Activated T-cell treated with anti-CD3 and anti-CD28 coated beads, Interleukin-2, amount 50 U/mL, for 1 hour (primary cell): Measurements from ENCODE around the gene SPATA46.
"Not testable (repeated sequence)": the region's sequence is repeated elsewhere in the genome, so short reads cannot be mapped to it uniquely, and the experiment has no call there.

Experiments
- DNase-seq: peaks from one replicate; pipeline ENCODE4 v3.0.0-alpha.2; 2020

Gene SPATA46

GRCh38 chr1:162376691-162377090 lies at the start of gene SPATA46:
Gene SPATA46 (minus strand): TSS chr1:162376854. CDS start chr1:162376790, 64 bp downstream.
- no peak for DNase-seq

GRCh38 chr1:162422662-162423375 lies 46.2 kb upstream of the SPATA46 start:
- no peak for DNase-seq

- no peak for DNase-seq
Observed at GRCh38 chr1:162421258-162422164, 44.9 kb upstream of the SPATA46 start.

- DNase-seq: no peak
Observed at GRCh38 chr1:162420120-162420519, 43.5 kb upstream of the SPATA46 start.

- not testable (repeated sequence) for DNase-seq
Observed at GRCh38 chr1:162419450-162419931, 42.8 kb upstream of the SPATA46 start.

- not testable (repeated sequence) for DNase-seq
Observed at GRCh38 chr1:162418584-162418983, 41.9 kb upstream of the SPATA46 start.

- DNase-seq: no peak
Observed at GRCh38 chr1:162417650-162418049, 41.0 kb upstream of the SPATA46 start.

- no peak for DNase-seq
Observed at GRCh38 chr1:162416909-162417308, 40.3 kb upstream of the SPATA46 start.

GRCh38 chr1:162416215-162416614 lies 39.6 kb upstream of the SPATA46 start:
- no peak for DNase-seq

- no peak for DNase-seq
Observed at GRCh38 chr1:162412002-162412401, 35.3 kb upstream of the SPATA46 start, which contains the start of gene SH2D1B. Gene SH2D1B (minus strand): TSS chr1:162412136. CDS start chr1:162412016, 120 bp downstream.

- no peak for DNase-seq
Observed at GRCh38 chr1:162407539-162407938, 30.9 kb upstream of the SPATA46 start.

GRCh38 chr1:162406811-162407210 lies 30.2 kb upstream of the SPATA46 start:
- no peak for DNase-seq

GRCh38 chr1:162405800-162406199 lies 29.1 kb upstream of the SPATA46 start:
- no peak for DNase-seq

- DNase-seq: no peak
Observed at GRCh38 chr1:162404550-162405160, 28.0 kb upstream of the SPATA46 start.

GRCh38 chr1:162400790-162401355 lies 24.2 kb upstream of the SPATA46 start:
- no peak for DNase-seq

GRCh38 chr1:162398999-162399580 lies 22.4 kb upstream of the SPATA46 start:
- no peak for DNase-seq

- DNase-seq: no peak
Observed at GRCh38 chr1:162397943-162398560, 21.4 kb upstream of the SPATA46 start.

- DNase-seq: no peak
Observed at GRCh38 chr1:162397039-162397448, 20.4 kb upstream of the SPATA46 start.

GRCh38 chr1:162396201-162396906 lies 19.7 kb upstream of the SPATA46 start:
- no peak for DNase-seq

- DNase-seq: no peak
Observed at GRCh38 chr1:162391790-162392563, 15.3 kb upstream of the SPATA46 start.
